Large intestine (tissue), 3 donors: ENCODE results near the gene CDH12. TPM values are rescaled to one million over a fixed set of nuclear protein-coding genes. Genes with fewer than 3 reads are reported as not detected.
A peak's percentile ranks its signal among the peaks of the same experiment; 100 is the strongest.
"Not testable (repeated sequence)": the region's sequence is repeated elsewhere in the genome, so short reads cannot be mapped to it uniquely, and the experiment has no call there.

ENCODE experiments used
- DNase-seq, 2 donors: peaks; one replicate each; pipeline versions ENCODE4 v3.0.0 to v3.0.0-alpha.2; 2013
- H3K27ac ChIP-seq: one replicate; pipeline ENCODE4 v1.5.1; 2013; ENCODE audit warnings: low read length
- H3K27me3 ChIP-seq: 2 replicates; pipeline ENCODE4 v1.6.1; 2013; ENCODE audit warnings: low read length; ENCODE audit not compliant: control insufficient read depth, insufficient read depth
- H3K36me3 ChIP-seq: 2 replicates; pipeline ENCODE4 v1.6.1; 2013; ENCODE audit warnings: low read length; ENCODE audit not compliant: control insufficient read depth, insufficient read depth
- H3K4me1 ChIP-seq: one replicate; pipeline ENCODE4 v1.6.1; 2013; ENCODE audit warnings: low read length; ENCODE audit not compliant: control insufficient read depth, insufficient read depth
- H3K4me3 ChIP-seq: one replicate; pipeline ENCODE4 v1.5.1; 2013; ENCODE audit warnings: low read length
- H3K9me3 ChIP-seq: one replicate; pipeline ENCODE4 v1.6.1; 2013; ENCODE audit warnings: mild to moderate bottlenecking, low read depth, low read length, moderate library complexity; ENCODE audit not compliant: control insufficient read depth
- WGBS: methylation state at CpG from one replicate; pipeline ENCODE4 v1.1.5; 2013; ENCODE audit warnings: low lambda C conversion rate; ENCODE audit not compliant: insufficient coverage; 5-methylcytosine and 5-hydroxymethylcytosine counted together
- polyA plus RNA-seq: library from polyadenylated mRNA; unstranded; fragments of 120-200 nt; gene quantifications from one replicate; pipeline ENCODE4 v1.2.1, GENCODE V29; 2013

Gene CDH12
- polyA plus RNA-seq, 1 donor: 1.1 TPM

DNA sequence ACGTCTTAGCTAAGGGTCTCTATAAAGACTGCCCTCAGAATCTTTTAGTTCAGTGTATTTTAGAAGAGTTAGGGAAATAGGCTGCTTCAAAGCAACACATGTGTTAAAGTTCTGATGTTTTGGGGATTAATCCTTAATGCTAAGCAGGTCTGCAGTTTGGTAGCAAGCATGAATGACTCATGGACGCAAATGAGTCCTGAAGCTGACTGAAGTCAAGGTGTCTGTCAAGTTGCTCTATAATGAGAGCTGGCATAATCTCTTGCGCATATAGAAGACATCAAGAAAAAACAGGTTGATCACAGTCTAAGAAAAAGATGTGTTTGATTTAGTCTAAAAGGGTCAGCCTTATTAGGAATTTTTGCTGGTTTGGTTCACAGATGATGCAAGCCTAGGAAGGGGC, 630.1 kb downstream of the CDH12 start:
- DNase-seq: no peak
- H3K4me1 ChIP-seq: no peaks in the 10 kb centered on the region
- 100% methylated on average over 1 of the region's 3 CpGs for whole genome bisulfite sequencing
- H3K27me3 ChIP-seq: no peaks in the 10 kb centered on the region
- H3K36me3 ChIP-seq: no peaks in the 10 kb centered on the region
- no peaks in the 10 kb centered on the region for H3K9me3 ChIP-seq
- no peak overlapping the region for H3K4me3 ChIP-seq
- no peak overlapping the region for H3K27ac ChIP-seq

DNA sequence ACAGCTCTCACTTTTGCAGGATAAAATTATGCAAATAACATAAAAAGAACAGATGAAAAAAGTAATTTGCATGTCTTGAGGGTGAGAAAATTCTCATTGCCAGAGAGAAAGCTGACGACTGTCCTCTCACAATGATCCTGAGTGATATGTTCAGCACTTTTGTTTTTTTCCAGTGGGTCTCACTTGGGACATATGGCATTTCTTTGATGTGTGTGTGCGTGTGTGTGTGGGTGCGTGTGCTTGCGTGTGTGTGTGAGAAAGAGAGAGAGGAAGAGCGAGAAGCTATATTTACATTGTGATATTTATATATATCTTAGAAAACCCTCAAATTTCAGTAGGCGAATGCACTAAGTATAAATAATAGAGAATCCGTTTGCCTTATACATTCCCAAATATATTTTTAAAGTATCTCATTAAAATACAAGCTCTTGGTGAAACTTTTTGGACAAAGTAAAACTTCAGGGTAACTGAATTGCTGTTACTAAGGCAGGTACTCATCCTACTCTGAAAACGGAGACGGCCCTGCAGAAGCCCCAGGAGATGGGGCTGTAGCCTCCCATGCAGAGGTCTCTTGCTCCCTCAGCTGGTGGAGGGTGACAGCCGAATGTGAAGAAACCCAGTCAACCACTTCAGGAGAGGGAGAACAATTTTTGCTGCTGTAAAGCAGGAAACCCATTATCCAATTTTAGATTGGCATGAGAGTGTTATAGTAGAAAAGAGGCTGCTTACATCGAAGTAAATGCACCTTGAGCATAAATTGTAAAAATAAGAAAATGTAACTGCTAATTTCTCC, 639.2 kb downstream of the CDH12 start:
- WGBS: no CpG with 5 or more reads among the region's 11 CpGs
- not testable (repeated sequence) for DNase-seq, H3K4me3 ChIP-seq

DNA sequence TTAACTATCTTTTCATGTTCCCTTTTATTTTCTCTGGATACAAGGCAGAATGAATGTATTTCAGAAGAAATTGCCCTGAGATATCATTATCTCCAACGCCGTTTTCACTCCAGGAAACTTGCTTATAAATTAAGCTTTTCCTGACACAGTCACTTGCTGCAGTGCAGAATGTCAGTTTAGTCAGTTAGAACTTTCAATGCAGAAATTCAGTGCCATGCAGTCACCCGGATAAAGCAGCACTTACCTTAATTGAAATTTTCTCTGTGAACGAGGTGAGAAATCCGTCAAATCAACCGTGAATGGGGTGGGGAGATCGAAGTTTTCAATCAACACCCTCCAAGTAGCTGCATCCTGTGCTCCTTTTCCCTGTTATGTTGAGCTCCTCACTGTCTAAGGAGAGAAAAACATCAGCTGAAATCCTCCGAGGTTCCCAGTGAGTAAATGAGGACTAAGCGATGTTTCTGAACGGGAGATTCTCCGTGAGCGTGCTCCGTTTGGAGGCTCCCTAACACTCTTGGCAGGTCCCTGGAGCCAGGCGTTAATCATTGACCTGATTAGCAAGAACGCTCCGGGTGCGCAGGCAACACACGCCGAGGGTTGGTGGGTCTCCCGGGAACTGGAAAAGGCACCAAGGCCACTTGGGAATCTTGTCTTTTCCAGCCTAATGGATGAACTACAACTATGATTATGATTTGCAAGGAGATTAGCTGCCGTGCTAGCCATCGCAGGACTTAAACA, 640.7 kb downstream of the CDH12 start:
- H3K4me3 ChIP-seq: peak overlapping the region; percentile 14
- not testable (repeated sequence) for H3K27me3 ChIP-seq, H3K4me1 ChIP-seq, H3K9me3 ChIP-seq, H3K36me3 ChIP-seq, H3K27ac ChIP-seq
- peak; percentile 5 to 41 for DNase-seq
- no CpG with 5 or more reads among the region's 22 CpGs for WGBS

More for the DNA sequence above, 639.2 kb downstream of the CDH12 start:
- H3K9me3 ChIP-seq, H3K4me1 ChIP-seq, H3K36me3 ChIP-seq, H3K27me3 ChIP-seq, H3K27ac ChIP-seq: not testable (repeated sequence)

DNA sequence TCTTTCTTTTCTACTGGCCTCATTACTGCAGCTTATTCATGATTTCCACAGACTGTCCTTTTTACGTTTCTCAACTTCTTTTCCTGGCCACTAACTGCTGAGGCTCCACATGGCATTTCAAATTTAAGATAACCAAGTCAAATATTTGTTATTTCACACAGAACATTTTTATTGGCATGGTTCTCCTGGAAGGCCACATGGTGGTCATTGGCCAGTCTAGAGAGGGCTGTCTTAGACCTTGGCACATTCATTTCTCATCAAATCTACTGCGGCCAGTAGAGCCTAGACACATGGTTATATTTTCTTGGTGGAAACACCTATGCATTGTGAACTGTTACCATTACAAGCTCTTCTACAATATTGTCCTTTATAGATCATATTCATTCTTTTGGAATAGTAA, 644.7 kb downstream of the CDH12 start:
- not testable (repeated sequence) for H3K36me3 ChIP-seq, H3K27ac ChIP-seq, H3K4me1 ChIP-seq, DNase-seq, H3K4me3 ChIP-seq, H3K9me3 ChIP-seq, H3K27me3 ChIP-seq
- 80% methylated on average over 1 of the region's 2 CpGs for WGBS

DNA sequence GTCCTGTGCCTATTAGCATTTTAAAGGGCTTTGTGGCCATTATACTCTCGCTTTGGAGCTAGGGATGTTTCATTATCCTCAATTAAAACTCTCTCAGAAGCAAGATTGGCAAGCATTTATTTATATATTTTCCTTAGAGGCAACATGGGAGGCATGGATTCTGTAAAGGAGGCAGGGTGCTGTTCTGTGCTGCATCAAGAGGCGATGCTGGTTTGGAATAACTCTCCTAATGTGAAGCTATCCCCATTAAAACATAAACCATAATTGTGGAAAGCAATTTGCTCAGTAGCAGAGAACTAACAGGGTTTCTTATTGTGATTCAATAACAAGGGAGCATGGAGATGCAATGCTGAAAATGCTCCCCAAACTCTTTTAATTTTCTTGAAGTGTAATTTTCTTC, 664.5 kb downstream of the CDH12 start:
- H3K4me1 ChIP-seq, H3K4me3 ChIP-seq, H3K27ac ChIP-seq, DNase-seq, H3K9me3 ChIP-seq, H3K27me3 ChIP-seq, H3K36me3 ChIP-seq: not testable (repeated sequence)
- 100% methylated on average over 1 of the region's 2 CpGs for WGBS

DNA sequence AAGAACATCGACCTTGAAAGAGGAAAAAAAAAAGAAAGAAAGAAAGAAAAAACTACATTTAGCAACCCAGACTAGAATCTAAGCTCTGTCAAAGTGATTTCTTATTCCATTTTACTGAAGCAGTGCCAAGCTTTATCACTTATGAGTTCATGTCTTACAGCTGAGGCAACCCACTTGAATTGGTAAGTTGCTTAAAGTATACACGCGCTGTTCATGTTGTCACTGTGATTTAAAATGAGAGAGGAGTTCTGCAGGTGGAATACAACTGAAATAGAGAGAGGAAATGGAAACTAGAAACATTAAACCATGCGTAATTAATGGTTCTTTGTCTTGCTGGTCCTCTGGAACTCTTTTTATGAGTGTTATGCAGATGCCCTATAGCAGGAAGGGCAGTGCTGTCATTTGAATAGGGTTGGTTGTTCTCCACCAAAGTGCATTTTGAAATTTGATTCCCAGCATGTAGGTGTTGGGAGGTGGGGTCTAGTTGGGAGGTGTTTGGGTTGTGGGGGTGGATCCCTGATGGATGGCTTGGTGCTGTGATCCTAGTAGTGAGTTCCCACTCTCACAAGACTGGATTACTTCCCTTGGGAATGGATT, 665.4 kb downstream of the CDH12 start:
- not testable (repeated sequence) for H3K36me3 ChIP-seq, H3K4me3 ChIP-seq, DNase-seq, H3K4me1 ChIP-seq, H3K27me3 ChIP-seq, H3K9me3 ChIP-seq, H3K27ac ChIP-seq
- 80% methylated on average over 1 of the region's 4 CpGs for WGBS

DNA sequence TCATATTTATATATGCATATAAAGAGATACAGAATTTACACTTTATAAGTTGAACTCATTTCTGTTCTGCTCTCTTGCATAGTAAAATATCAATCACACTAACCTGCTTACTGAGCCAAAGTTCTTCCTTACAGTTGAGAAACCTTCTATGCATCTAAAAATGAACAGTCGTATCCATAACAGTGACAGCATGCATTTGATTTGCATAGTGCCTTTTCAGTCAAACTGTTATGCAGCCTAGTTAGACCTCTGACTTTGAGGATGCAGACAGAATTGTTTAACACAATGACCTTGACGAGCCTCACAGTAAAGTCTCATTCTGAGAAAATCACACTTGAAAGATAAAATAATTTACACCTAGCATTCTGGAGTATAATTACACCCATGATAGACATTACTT, 683.9 kb downstream of the CDH12 start:
- WGBS: no CpG with 5 or more reads among the region's 2 CpGs
- H3K27me3 ChIP-seq, H3K36me3 ChIP-seq, H3K27ac ChIP-seq, DNase-seq, H3K4me1 ChIP-seq, H3K4me3 ChIP-seq, H3K9me3 ChIP-seq: not testable (repeated sequence)

DNA sequence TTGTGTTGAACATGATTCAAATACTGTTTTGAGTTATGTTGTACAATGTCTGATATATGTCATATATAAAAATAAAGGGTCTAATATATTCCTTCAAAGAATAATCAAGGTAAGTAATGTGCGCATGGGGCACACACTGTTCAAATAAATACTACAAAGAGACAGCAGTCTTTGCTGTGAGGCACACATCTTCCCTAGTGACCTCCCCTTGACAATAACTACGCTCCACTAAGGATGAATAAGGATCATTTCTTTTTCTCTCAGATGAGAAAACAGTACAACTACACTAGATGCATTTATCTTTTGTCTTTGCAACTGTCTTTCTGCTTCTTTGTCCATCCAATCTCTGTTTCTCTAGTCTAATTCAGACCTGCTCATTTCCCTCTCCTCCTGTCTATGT, 684.4 kb downstream of the CDH12 start:
- H3K27ac ChIP-seq, H3K9me3 ChIP-seq, H3K4me3 ChIP-seq, H3K4me1 ChIP-seq, H3K27me3 ChIP-seq, DNase-seq, H3K36me3 ChIP-seq: not testable (repeated sequence)
- no CpG with 5 or more reads among the region's 2 CpGs for WGBS

DNA sequence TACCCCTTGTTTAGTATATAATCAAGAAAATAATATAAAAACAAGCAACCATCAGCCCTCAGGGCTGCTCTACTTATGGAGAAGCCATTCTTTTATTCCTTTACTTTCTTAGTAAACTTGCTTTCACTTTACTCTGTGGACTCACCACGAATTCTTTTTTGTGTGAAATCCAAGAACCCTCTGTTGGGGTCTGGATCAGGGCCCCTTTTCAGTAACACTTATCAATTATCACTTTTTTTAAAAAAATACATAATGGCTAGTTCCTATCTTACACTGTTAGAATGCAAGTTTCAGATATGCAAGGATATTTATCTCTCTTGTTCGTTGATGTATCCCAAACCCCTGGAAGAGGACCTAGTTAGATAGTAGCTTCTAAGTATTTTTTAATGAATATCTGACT, 687.2 kb downstream of the CDH12 start:
- H3K27me3 ChIP-seq, H3K4me1 ChIP-seq, H3K4me3 ChIP-seq, DNase-seq, H3K9me3 ChIP-seq, H3K36me3 ChIP-seq, H3K27ac ChIP-seq: not testable (repeated sequence)
- WGBS: no CpG with 5 or more reads among the region's 2 CpGs

DNA sequence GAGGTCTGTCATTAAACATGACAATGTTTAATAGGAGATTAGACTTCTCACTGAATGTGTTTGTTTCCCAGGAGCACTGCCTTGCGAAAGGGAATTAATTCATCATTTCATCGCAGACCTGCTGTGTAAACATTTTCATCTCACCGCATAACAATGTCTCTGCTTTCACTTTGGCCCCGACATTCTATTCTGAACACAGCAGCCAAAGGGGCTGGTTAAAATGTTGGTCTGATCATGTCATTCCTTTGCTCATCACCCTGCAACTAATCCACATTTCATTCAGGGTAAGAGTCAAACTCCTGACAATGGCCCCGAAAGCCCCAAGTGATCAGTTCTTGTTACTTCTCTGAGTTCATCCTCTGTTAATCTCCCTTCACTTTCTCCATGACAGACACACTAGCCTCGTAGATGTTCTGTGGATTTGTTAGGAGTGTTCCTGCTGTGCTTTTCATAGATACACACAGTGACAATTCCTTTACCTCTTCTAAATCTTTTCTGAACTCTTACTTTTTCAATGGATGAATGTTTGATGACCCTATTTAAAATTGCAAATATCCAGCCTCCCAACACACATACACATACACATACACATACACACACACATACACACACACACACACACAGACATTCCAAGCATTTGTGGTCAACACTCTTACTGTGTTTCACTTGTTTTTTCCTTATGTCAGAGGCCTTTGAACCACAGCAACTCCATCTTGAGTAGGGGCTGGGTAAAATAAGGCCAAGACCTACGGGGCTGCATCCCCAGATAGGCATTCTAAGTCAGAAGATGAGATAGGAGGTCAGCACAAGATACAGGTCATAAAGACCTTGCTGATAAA, 688.0 kb downstream of the CDH12 start:
- not testable (repeated sequence) for H3K4me3 ChIP-seq

More for the DNA sequence above, 688.0 kb downstream of the CDH12 start:
- WGBS: no CpG with 5 or more reads among the region's 7 CpGs
- DNase-seq, H3K4me1 ChIP-seq, H3K9me3 ChIP-seq, H3K27me3 ChIP-seq, H3K36me3 ChIP-seq, H3K27ac ChIP-seq: not testable (repeated sequence)
